Smooth muscle cell (in vitro differentiated cells): ENCODE results near the gene FYB2. TPM values are rescaled to one million over a fixed set of nuclear protein-coding genes. Genes with fewer than 3 reads are reported as not detected.

ENCODE experiments used
- DNase-seq: peaks from one replicate; lab custom pipeline; 2025; ENCODE audit not compliant: unreplicated experiment; lab: John Stamatoyannopoulos, UW
- H2AFZ ChIP-seq: fragments of 200-600 bp; sonication (generic); 2 replicates; pipeline ENCODE4 v1.6.0; 2016; ENCODE audit warnings: antibody characterized with exemption, low read depth, mild to moderate bottlenecking
- H3F3A ChIP-seq: fragments of 200-600 bp; sonication (generic); 2 replicates; pipeline ENCODE4 v1.6.0; 2017; ENCODE audit warnings: antibody characterized with exemption, low read depth
- H3K27ac ChIP-seq: fragments of 200-600 bp; sonication (generic); 2 replicates; pipeline ENCODE4 v1.5.1; 2016; ENCODE audit warnings: low read depth, mild to moderate bottlenecking
- H3K27me3 ChIP-seq: fragments of 200-600 bp; sonication (generic); 2 replicates; pipeline ENCODE4 v1.6.1; 2016; ENCODE audit warnings: low read depth, mild to moderate bottlenecking
- H3K36me3 ChIP-seq: fragments of 200-600 bp; sonication (generic); 2 replicates; pipeline ENCODE4 v1.5.1; 2016; ENCODE audit warnings: low read depth
- H3K4me1 ChIP-seq: fragments of 200-600 bp; sonication (generic); 2 replicates; pipeline ENCODE4 v1.5.1; 2016; ENCODE audit warnings: low read depth
- H3K4me2 ChIP-seq: fragments of 200-600 bp; sonication (generic); 2 replicates; pipeline ENCODE4 v1.6.0; 2016; ENCODE audit warnings: mild to moderate bottlenecking
- H3K4me3 ChIP-seq: fragments of 200-600 bp; sonication (generic); 2 replicates; pipeline ENCODE4 v1.5.1; 2016; ENCODE audit warnings: mild to moderate bottlenecking
- H3K79me2 ChIP-seq: fragments of 200-600 bp; sonication (generic); 2 replicates; pipeline ENCODE4 v1.6.0; 2016; ENCODE audit warnings: low read depth, mild to moderate bottlenecking
- H3K9ac ChIP-seq: fragments of 200-600 bp; sonication (generic); 2 replicates; pipeline ENCODE4 v1.6.0; 2016; ENCODE audit warnings: low read depth
- H3K9me3 ChIP-seq: fragments of 200-600 bp; sonication (generic); replicated peaks from 2 replicates; pipeline ENCODE4 v1.5.1; 2016; ENCODE audit warnings: low read depth
- H4K20me1 ChIP-seq: fragments of 200-600 bp; sonication (generic); 2 replicates; pipeline ENCODE4 v1.6.0; 2016; ENCODE audit warnings: low read depth
- WGBS: methylation state at CpG from one replicate; pipeline ENCODE4 v1.1.7; 2016; ENCODE audit warnings: low lambda C conversion rate; 5-methylcytosine and 5-hydroxymethylcytosine counted together
- polyA plus RNA-seq: library from polyadenylated mRNA; unstranded; fragments of >200 nt; fragmentation: Nextera tagmentation; extraction: Ambion mirVana; gene quantifications from 2 replicates; pipeline ENCODE4 v1.2.1, GENCODE V29; 2016
- total RNA-seq: library from RNA; depleted of rRNA; stranded (reverse); fragments of >200 nt; gene quantifications from 2 replicates; pipeline ENCODE4 v1.2.3, GENCODE V29; 2014
- TF ChIP-seq, protein P1 (sequence below): fragments of 200-600 bp; sonication (generic); IDR thresholded peaks from 2 replicates; pipeline ENCODE4 v1.5.1; 2017; ENCODE audit warnings: borderline replicate concordance, mild to moderate bottlenecking, antibody characterized with exemption; ENCODE audit not compliant: insufficient read depth, poor library complexity, severe bottlenecking

The FYB2 gene
- total and polyA plus RNA-seq, 2 experiments from 2014 or later = 0.65 to 3.6 TPM

DNA sequence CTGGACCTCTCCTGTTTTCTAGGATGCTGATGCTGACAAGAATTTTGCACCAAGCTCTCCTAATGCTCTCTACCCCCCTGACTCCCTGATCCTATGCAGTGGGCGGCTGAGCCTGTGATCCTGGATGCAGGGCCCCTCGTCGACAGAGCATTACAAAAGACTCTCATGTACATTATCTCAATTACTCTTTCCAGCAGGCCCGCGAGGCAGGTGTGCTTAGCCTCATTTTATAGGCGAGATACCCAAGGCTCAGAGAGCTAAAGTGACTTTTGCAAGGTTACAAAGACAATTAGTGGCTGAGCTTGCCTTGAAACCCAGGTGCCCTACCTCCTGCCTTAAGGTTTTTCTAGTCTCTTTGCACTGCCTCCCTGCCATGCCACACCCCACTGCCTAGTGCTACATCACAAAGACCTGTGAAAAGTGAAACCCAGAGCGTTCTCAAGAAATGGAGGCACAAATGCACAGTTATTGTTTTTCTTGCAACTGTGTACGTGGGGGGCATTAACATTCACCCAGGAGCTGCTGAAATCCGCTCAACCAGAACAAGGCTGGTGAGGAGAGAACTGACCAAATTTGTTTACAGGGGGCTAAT, 25.4 kb upstream of the FYB2 start:
- H3K9me3 ChIP-seq = no peaks in the 10 kb centered on the region

DNA sequence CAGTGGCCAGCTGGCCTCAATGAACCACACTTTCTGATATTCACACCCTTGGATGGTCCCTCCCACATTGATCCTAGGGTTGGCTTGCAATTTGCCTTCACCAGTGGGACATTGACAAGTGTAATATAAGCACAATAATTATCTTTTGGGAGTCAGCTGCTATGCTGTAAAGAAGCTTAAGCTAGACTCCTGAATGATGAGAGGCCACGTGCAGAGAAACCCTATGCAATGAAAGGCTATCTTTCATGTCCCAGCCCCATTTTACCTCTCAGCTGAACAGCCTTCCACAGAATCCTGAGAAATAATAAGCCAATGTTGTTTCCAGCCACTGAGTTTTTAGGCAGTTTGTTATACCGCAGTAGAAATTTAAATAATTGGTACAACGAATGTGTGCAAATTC, 24.3 kb upstream of the FYB2 start:
- H4K20me1 ChIP-seq = no peaks in the 10 kb centered on the region
- H3K9me3 ChIP-seq = no peaks in the 10 kb centered on the region
- TF ChIP-seq, protein P1, sequence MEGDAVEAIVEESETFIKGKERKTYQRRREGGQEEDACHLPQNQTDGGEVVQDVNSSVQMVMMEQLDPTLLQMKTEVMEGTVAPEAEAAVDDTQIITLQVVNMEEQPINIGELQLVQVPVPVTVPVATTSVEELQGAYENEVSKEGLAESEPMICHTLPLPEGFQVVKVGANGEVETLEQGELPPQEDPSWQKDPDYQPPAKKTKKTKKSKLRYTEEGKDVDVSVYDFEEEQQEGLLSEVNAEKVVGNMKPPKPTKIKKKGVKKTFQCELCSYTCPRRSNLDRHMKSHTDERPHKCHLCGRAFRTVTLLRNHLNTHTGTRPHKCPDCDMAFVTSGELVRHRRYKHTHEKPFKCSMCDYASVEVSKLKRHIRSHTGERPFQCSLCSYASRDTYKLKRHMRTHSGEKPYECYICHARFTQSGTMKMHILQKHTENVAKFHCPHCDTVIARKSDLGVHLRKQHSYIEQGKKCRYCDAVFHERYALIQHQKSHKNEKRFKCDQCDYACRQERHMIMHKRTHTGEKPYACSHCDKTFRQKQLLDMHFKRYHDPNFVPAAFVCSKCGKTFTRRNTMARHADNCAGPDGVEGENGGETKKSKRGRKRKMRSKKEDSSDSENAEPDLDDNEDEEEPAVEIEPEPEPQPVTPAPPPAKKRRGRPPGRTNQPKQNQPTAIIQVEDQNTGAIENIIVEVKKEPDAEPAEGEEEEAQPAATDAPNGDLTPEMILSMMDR = no peak
- no peak overlapping the region for H3K4me2 ChIP-seq
- WGBS = 84% methylated on average over 3 of the region's 3 CpGs
- no peak overlapping the region for H3K4me3 ChIP-seq
- no peaks in the 10 kb centered on the region for H3F3A ChIP-seq
- no peaks in the 10 kb centered on the region for H3K4me1 ChIP-seq
- H3K27me3 ChIP-seq = no peaks in the 10 kb centered on the region
- DNase-seq = no peak
- no peaks in the 10 kb centered on the region for H3K36me3 ChIP-seq
- no peak overlapping the region for H3K9ac ChIP-seq
- no peak overlapping the region for H2AFZ ChIP-seq
- H3K27ac ChIP-seq = no peak overlapping the region
- no peaks in the 10 kb centered on the region for H3K79me2 ChIP-seq

More for the DNA sequence above, 25.4 kb upstream of the FYB2 start:
- no peak for DNase-seq
- peaks cover 5% of the 10 kb centered on the region for H3K4me1 ChIP-seq
- H3K27me3 ChIP-seq = no peaks in the 10 kb centered on the region
- no peak overlapping the region for H3K27ac ChIP-seq
- H3K9ac ChIP-seq = no peak overlapping the region
- no peak overlapping the region for H2AFZ ChIP-seq
- H3F3A ChIP-seq = no peaks in the 10 kb centered on the region
- no peak overlapping the region for H3K4me3 ChIP-seq
- no peaks in the 10 kb centered on the region for H3K36me3 ChIP-seq
- H4K20me1 ChIP-seq = no peaks in the 10 kb centered on the region
- WGBS = 71% methylated on average over 9 of the region's 9 CpGs
- no peaks in the 10 kb centered on the region for H3K79me2 ChIP-seq
- TF ChIP-seq, protein P1 = no peak
- H3K4me2 ChIP-seq = no peak overlapping the region

DNA sequence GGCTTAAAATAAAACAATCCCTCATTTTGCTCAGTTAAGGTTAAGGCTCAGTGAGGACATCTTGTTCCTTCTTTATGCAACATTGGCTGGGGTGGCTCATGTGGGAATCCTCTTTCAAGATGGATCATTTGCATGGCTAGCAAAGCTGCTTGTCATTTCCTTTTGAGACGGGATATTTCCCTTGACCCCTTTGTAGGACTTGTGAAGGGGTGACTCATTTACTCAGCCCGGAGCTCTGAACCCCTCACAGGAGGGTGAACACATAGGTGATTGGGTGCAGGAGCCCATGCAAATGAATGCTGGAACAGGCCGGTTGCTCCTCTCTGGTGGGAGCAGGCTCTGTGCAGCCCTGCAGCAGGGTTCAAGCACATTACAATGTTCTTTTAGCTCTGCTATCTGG, 19.6 kb upstream of the FYB2 start:
- no peaks in the 10 kb centered on the region for H3F3A ChIP-seq
- no peak overlapping the region for H3K4me2 ChIP-seq
- H3K79me2 ChIP-seq = no peaks in the 10 kb centered on the region
- no peak for DNase-seq
- no peaks in the 10 kb centered on the region for H3K4me1 ChIP-seq
- H3K9ac ChIP-seq = no peak overlapping the region
- H3K27me3 ChIP-seq = no peaks in the 10 kb centered on the region
- TF ChIP-seq, protein P1 = no peak
- no peak overlapping the region for H2AFZ ChIP-seq
- H3K4me3 ChIP-seq = no peak overlapping the region
- 67% methylated on average over 3 of the region's 3 CpGs for WGBS
- H4K20me1 ChIP-seq = no peaks in the 10 kb centered on the region
- no peak overlapping the region for H3K27ac ChIP-seq
- H3K9me3 ChIP-seq = no peaks in the 10 kb centered on the region
- H3K36me3 ChIP-seq = no peaks in the 10 kb centered on the region
